K562 (cell line): ENCODE results near the gene CDX1.

Experiments used
- FOXM1 ChIP-seq, 2 experiments: fragments of 450-650 bp in 1 of 2; sonication (generic) in 1 of 2; formaldehyde crosslinking in 1 of 2; IDR thresholded peaks; 2 replicates each; pipeline versions ENCODE4 v1.6.1 to v1.9.0; 2017 to 2022; ENCODE audit warnings: low read depth in 2 of 2, mild to moderate bottlenecking in 2 of 2, missing genetic modification reagents in 1 of 2, moderate library complexity in 1 of 2
- POLR2AphosphoS5 ChIP-seq: IDR thresholded peaks from 2 replicates; pipeline ENCODE4 v1.6.1; 2011; ENCODE audit warnings: mild to moderate bottlenecking, low read depth, low read length, moderate library complexity; ENCODE audit not compliant: control insufficient read depth, insufficient read depth
- TF ChIP-seq, protein P1 (sequence below): fragments of 250-450 bp; sonication (Bioruptor Pico); IDR thresholded peaks from 2 replicates; pipeline ENCODE4 v1.8.0; 2022; ENCODE audit warnings: moderate library complexity, mild to moderate bottlenecking, inconsistent platforms

DNA sequence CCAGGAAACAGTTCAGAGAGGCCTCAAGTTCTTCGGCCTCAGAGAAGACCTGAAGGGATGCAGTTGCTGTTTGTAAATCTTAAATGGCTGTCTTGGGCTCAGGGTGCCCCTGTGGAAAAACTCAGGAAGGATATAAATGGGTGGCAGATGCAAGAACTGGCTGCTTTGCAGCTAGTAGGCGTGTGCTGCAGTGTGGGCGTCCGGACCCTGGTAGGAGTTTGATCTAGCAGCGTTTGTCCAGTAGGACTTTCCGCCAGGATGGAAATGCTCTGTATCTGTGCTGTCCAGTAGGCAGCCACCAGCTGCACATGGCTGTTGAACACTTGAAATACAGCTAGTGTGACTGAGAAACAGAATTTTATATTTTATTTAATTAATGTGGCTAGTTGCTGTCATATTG is 7.7 kb downstream of the CDX1 start:
- no peak for TF ChIP-seq FOXM1 (IDR thresholded peaks at IDR 0.05; ENCODE audit: low read depth)
- TF ChIP-seq FOXM1 (CRISPR knock-in tag; IDR thresholded peaks at IDR 0.05; ENCODE audit: low read depth): no peak
- TF ChIP-seq POLR2AphosphoS5: no peak
- TF ChIP-seq, protein P1, sequence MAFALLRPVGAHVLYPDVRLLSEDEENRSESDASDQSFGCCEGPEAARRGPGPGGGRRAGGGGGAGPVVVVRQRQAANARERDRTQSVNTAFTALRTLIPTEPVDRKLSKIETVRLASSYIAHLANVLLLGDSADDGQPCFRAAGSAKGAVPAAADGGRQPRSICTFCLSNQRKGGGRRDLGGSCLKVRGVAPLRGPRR (CRISPR knock-in tag): no peak
